ENCODE measurements around the gene ABCD1. TPM values are rescaled to one million over a fixed set of nuclear protein-coding genes. Genes with fewer than 3 reads are reported as not detected.

ABCD1 gene
- total and polyA plus RNA-seq, 10 of the 15 experiments (the other 5 are each of a cell fraction or from before 2014, with no cell fraction given) = 0.13 to 6.5 (median 1.4) TPM

GRCh38 chrX:153736871-153737441 lies 12.3 kb downstream of the ABCD1 start:
- 56% methylated on average over 14 of the region's 15 CpGs for WGBS (ENCODE audit: insufficient coverage, insufficient replicate concordance, low lambda C conversion rate, missing lambda C conversion rate)
- ChIA-PET SMC1A (ENCODE audit: uncharacterized antibody, unreplicated experiment) (no interaction called here), CTCF (interaction anchor here (1.0 kb wide), 1 partner anchor 10 kb away, joined by 5 read pairs; no protein-coding TSS in a partner anchor), RAD21 (ENCODE audit: unreplicated experiment) (no interaction called here), POLR2A (no interaction called here)
- no peaks in the 10 kb centered on the region for H3K4me1 ChIP-seq (ENCODE audit: control insufficient read depth, insufficient read depth, low read length)
- FAIRE-seq = no peak
- TF ChIP-seq ATF2 (IDR thresholded peaks at IDR 0.05; ENCODE audit: low read length) = no peak
- no peak for TF ChIP-seq SMAD5 (IDR thresholded peaks at IDR 0.05; ENCODE audit: low read depth)
- no peak for TF ChIP-seq HSF1 (IDR thresholded peaks at IDR 0.05; ENCODE audit: low read depth, low read length)
- TF ChIP-seq MXI1 (IDR thresholded peaks at IDR 0.05; ENCODE audit: low read depth, low read length) = no peak
- TF ChIP-seq ZZZ3 (IDR thresholded peaks at IDR 0.05; ENCODE audit: control insufficient read depth, insufficient read length, low read depth) = no peak
- no peak for TF ChIP-seq SIN3A (IDR thresholded peaks at IDR 0.05; ENCODE audit: low read depth, low read length)
- no peak for TF ChIP-seq E2F4 (IDR thresholded peaks at IDR 0.05; ENCODE audit: low read depth, low read length)
- no peak for TF ChIP-seq ATF7 (IDR thresholded peaks at IDR 0.05; ENCODE audit: low read depth)
- TF ChIP-seq TCF7 (IDR thresholded peaks at IDR 0.05; ENCODE audit: borderline replicate concordance) = no peak
- TF ChIP-seq RELA (IDR thresholded peaks at IDR 0.05; ENCODE audit: borderline replicate concordance, partially characterized antibody) = no peak
- H4K20me1 ChIP-seq (ENCODE audit: control insufficient read depth, insufficient read depth) = no peaks in the 10 kb centered on the region
- in situ Hi-C loops (cut with MboI) = loop anchor here (10.0 kb wide), 2 partner anchors 48 to 62 kb away; partner anchors contain the start of genes PNCK and SRPK3
- no peak for DNase-seq (ENCODE audit: low read depth, low spot score)
- no peaks in the 10 kb centered on the region for H3K79me2 ChIP-seq (ENCODE audit: control insufficient read depth, insufficient read depth, low read length)
- H3K9ac ChIP-seq (ENCODE audit: control insufficient read depth, insufficient read depth, low read length) = no peak overlapping the region
- no peaks in the 10 kb centered on the region for H3K36me3 ChIP-seq (ENCODE audit: control insufficient read depth in 2 of 2, insufficient read depth in 2 of 2, low read length in 1 of 2)
- no peak overlapping the region for H3K4me3 ChIP-seq
- ATAC-seq = no peak
- intact Hi-C loops (cut with micrococcal nuclease; ENCODE audit: unreplicated experiment) = no loop called here
- BruUV-seq (replicated peaks) = no TSS peak
- no peak overlapping the region for H3K27ac ChIP-seq (ENCODE audit: control insufficient read depth, insufficient read depth)
- H3K27me3 ChIP-seq (replicated peaks in 1 of 2; ENCODE audit: control insufficient read depth in 2 of 2, insufficient read depth in 2 of 2, low read length in 1 of 2) = no peaks in the 10 kb centered on the region
- peaks cover under 1% of the 10 kb centered on the region; the same call in 1 of the 3 replicates for H3K9me3 ChIP-seq (replicated peaks; ENCODE audit: control insufficient read depth, insufficient read depth, low read length)
- no peak overlapping the region for H2AFZ ChIP-seq (ENCODE audit: control insufficient read depth, low read depth, low read length)
- H3K4me2 ChIP-seq (ENCODE audit: control insufficient read depth, insufficient read depth) = no peak overlapping the region
